ENCODE measurements around the gene LRRC4C. TPM values are rescaled to one million over a fixed set of nuclear protein-coding genes. Genes with fewer than 3 reads are reported as not detected.

LRRC4C gene
- total RNA-seq, 1 experiment from 2014 or later: 0.72 TPM

- H3K4me3 Mint-ChIP-seq: no peak overlapping the region
- DNase-seq (ENCODE audit: low spot score) (no peak), ATAC-seq (no peak)
- ChIA-PET CTCF (no interaction called here), POLR2A (no interaction called here)
- peaks cover 12% of the 10 kb centered on the region for H3K36me3 Mint-ChIP-seq
- no peaks in the 10 kb centered on the region for H3K4me1 Mint-ChIP-seq
- H3K9me3 Mint-ChIP-seq: peaks cover 35% of the 10 kb centered on the region
- TF ChIP-seq RORB (CRISPR knock-in tag; IDR thresholded peaks at IDR 0.05) (no peak), TP53 (CRISPR knock-in tag; IDR thresholded peaks at IDR 0.05) (no peak), IRF1 (CRISPR knock-in tag; IDR thresholded peaks at IDR 0.05) (no peak), E2F5 (CRISPR knock-in tag; IDR thresholded peaks at IDR 0.05) (no peak), NR3C1 (CRISPR knock-in tag; conservative IDR thresholded peaks at IDR 0.05; ENCODE audit: low read depth) (no peak), KAT7 (CRISPR knock-in tag; IDR thresholded peaks at IDR 0.05; ENCODE audit: borderline replicate concordance) (no peak), FOXJ3 (CRISPR knock-in tag; IDR thresholded peaks at IDR 0.05; ENCODE audit: borderline replicate concordance) (no peak), ZNF263 (CRISPR knock-in tag; IDR thresholded peaks at IDR 0.05; ENCODE audit: low read depth) (no peak)
- TF ChIP-seq, protein P1, sequence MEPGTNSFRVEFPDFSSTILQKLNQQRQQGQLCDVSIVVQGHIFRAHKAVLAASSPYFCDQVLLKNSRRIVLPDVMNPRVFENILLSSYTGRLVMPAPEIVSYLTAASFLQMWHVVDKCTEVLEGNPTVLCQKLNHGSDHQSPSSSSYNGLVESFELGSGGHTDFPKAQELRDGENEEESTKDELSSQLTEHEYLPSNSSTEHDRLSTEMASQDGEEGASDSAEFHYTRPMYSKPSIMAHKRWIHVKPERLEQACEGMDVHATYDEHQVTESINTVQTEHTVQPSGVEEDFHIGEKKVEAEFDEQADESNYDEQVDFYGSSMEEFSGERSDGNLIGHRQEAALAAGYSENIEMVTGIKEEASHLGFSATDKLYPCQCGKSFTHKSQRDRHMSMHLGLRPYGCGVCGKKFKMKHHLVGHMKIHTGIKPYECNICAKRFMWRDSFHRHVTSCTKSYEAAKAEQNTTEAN (CRISPR knock-in tag; IDR thresholded peaks at IDR 0.05): no peak
- H3K27me3 Mint-ChIP-seq (ENCODE audit: low read depth): peaks cover 40% of the 10 kb centered on the region
- H3K27ac Mint-ChIP-seq: no peak overlapping the region
Observed at GRCh38 chr11:40139536-40139935, 1319.9 kb downstream of the LRRC4C start.

GRCh38 chr11:40139066-40139465 lies 1320.4 kb downstream of the LRRC4C start:
- Mint-ChIP-seq H3K4me1 (no peaks in the 10 kb centered on the region), H3K27ac (no peak overlapping the region), H3K36me3 (peaks cover 12% of the 10 kb centered on the region), H3K27me3 (ENCODE audit: low read depth) (peaks cover 40% of the 10 kb centered on the region), H3K4me3 (no peak overlapping the region), H3K9me3 (peaks cover 37% of the 10 kb centered on the region)
- ChIA-PET POLR2A (no interaction called here), CTCF (no interaction called here)
- no peak for ATAC-seq
- DNase-seq (ENCODE audit: low spot score): no peak
- TF ChIP-seq GABPB1 (CRISPR knock-in tag; IDR thresholded peaks at IDR 0.05) (no peak), TCF7 (CRISPR knock-in tag; IDR thresholded peaks at IDR 0.05; ENCODE audit: low read depth) (no peak), ZNF219 (CRISPR knock-in tag; IDR thresholded peaks at IDR 0.05; ENCODE audit: borderline replicate concordance) (no peak), STAT6 (CRISPR knock-in tag; conservative IDR thresholded peaks at IDR 0.05; ENCODE audit: low read depth) (no peak), IRF2 (CRISPR knock-in tag; IDR thresholded peaks at IDR 0.05; ENCODE audit: borderline replicate concordance, low read depth) (no peak), E2F5 (CRISPR knock-in tag; IDR thresholded peaks at IDR 0.05) (no peak), MXD4 (CRISPR knock-in tag; IDR thresholded peaks at IDR 0.05; ENCODE audit: borderline replicate concordance) (no peak)

DNA sequence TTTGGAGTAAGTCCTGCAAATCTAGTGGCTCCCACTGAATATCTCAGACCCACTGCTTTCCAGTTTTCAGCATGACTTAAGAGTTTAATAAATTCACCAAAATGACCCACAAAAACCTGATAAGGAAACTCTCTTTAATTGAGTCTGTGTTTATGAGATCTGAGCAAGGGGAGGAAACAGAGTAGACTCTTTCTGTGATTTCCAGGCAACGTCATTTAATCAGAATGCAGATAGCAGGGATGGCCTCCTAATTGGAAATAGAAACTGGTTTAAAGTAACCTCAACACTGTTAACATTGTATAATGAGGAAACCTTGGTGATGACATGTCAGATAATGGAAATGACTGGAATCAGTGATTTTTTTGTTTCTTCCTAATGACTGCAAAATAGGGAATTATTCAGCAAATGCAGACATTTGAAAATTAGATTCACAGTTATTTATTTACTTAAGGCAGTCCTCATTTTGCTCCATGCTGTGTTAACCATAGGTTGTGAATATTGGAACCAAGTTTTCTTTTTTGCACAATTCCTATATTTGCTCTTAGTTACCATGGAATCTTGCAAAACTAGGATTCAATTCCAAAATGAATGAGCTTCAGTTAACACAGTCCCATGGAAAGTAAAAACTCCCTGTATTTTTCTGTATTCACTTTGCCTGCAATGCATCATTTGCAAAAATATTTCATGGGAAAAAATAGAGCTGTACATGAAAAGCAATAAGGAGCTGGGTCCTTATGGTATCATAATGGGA lies 1324.5 kb downstream of the LRRC4C start:
- Mint-ChIP-seq H3K27ac (no peak overlapping the region), H3K4me3 (no peak overlapping the region), H3K36me3 (peaks cover 2% of the 10 kb centered on the region; the same call in 1 of the 2 replicates), H3K4me1 (no peaks in the 10 kb centered on the region), H3K27me3 (ENCODE audit: low read depth) (peaks cover 22% of the 10 kb centered on the region), H3K9me3 (peaks cover 26% of the 10 kb centered on the region)
- ChIA-PET POLR2A (no interaction called here), CTCF (no interaction called here)
- DNase-seq (ENCODE audit: low spot score) (no peak), ATAC-seq (no peak)
- TF ChIP-seq OVOL2 (CRISPR knock-in tag; IDR thresholded peaks at IDR 0.05; ENCODE audit: borderline replicate concordance) (no peak), RELA (CRISPR knock-in tag; IDR thresholded peaks at IDR 0.05; ENCODE audit: borderline replicate concordance) (no peak), JAZF1 (CRISPR knock-in tag; IDR thresholded peaks at IDR 0.05) (no peak), SP1 (CRISPR knock-in tag; conservative IDR thresholded peaks at IDR 0.05) (no peak), NR3C1 (CRISPR knock-in tag; conservative IDR thresholded peaks at IDR 0.05; ENCODE audit: low read depth) (no peak), ZNF671 (CRISPR knock-in tag; IDR thresholded peaks at IDR 0.05) (no peak), CDX4 (CRISPR knock-in tag; IDR thresholded peaks at IDR 0.05; ENCODE audit: borderline replicate concordance) (no peak), EMX1 (CRISPR knock-in tag; IDR thresholded peaks at IDR 0.05) (no peak)
- TF ChIP-seq, protein P2, sequence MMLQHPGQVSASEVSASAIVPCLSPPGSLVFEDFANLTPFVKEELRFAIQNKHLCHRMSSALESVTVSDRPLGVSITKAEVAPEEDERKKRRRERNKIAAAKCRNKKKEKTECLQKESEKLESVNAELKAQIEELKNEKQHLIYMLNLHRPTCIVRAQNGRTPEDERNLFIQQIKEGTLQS (CRISPR knock-in tag; conservative IDR thresholded peaks at IDR 0.05): no peak
- TF ChIP-seq, protein P3, sequence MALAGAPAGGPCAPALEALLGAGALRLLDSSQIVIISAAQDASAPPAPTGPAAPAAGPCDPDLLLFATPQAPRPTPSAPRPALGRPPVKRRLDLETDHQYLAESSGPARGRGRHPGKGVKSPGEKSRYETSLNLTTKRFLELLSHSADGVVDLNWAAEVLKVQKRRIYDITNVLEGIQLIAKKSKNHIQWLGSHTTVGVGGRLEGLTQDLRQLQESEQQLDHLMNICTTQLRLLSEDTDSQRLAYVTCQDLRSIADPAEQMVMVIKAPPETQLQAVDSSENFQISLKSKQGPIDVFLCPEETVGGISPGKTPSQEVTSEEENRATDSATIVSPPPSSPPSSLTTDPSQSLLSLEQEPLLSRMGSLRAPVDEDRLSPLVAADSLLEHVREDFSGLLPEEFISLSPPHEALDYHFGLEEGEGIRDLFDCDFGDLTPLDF (CRISPR knock-in tag; IDR thresholded peaks at IDR 0.05): no peak
